K562 (cell line): Measurements from ENCODE around the gene LTA. TPM values are rescaled to one million over a fixed set of nuclear protein-coding genes. Genes with fewer than 3 reads are reported as not detected.

Experiments
- DIDO1 ChIP-seq: fragments of 450-650 bp; IDR thresholded peaks from 2 replicates; pipeline ENCODE4 v1.6.1; 2016; ENCODE audit warnings: low read depth, missing biosample characterization, missing genetic modification characterization
- EHMT2 ChIP-seq: fragments of 450-650 bp; IDR thresholded peaks from 2 replicates; pipeline ENCODE4 v1.6.1; 2018; ENCODE audit warnings: antibody characterized with exemption
- FOXA1 ChIP-seq: fragments of 450-650 bp; IDR thresholded peaks from 2 replicates; pipeline ENCODE4 v1.6.1; 2016; ENCODE audit warnings: mild to moderate bottlenecking, borderline replicate concordance
- NR2F6 ChIP-seq: fragments of 450-650 bp; formaldehyde crosslinking; IDR thresholded peaks from 2 replicates; pipeline ENCODE4 v1.4.0; 2020; ENCODE audit warnings: mild to moderate bottlenecking
- RBFOX2 ChIP-seq: fragments of 200-400 bp; formaldehyde crosslinking; IDR thresholded peaks from 2 replicates; pipeline ENCODE4 v1.6.1; 2017; ENCODE audit warnings: low read depth, mild to moderate bottlenecking, low read length, moderate library complexity
- RBM22 ChIP-seq: fragments of 200-400 bp; formaldehyde crosslinking; IDR thresholded peaks from 2 replicates; pipeline ENCODE4 v1.6.1; 2018; ENCODE audit warnings: low read length, low read depth; ENCODE audit not compliant: poor library complexity, severe bottlenecking
- SRSF1 ChIP-seq: fragments of 200-400 bp; formaldehyde crosslinking; IDR thresholded peaks from 2 replicates; pipeline ENCODE4 v1.6.1; 2017; ENCODE audit warnings: mild to moderate bottlenecking, low read depth, low read length, moderate library complexity
- polyA plus RNA-seq, 8 experiments: library from polyadenylated mRNA; depleted of rRNA in 4 of 8; stranded (reverse) in 5 of 8; unstranded in 3 of 8; fragments of >200 nt; fragmentation: Nextera tagmentation in 2 of 8; fragmentation: Illumina TruSeq in 1 of 8; extraction: Ambion mirVana in 2 of 8; extraction: Trizol in 1 of 8; gene quantifications; 2 replicates each; pipeline versions ENCODE4 v1.2.1 to v1.2.3, GENCODE V29; 2011 to 2014; ENCODE audit warnings: inconsistent platforms in 1 of 8, missing spikeins in 1 of 8
- total RNA-seq, 7 experiments: library from RNA; depleted of rRNA in 6 of 7; stranded (reverse); fragments of >200 nt in 6 of 7; fragmentation: Illumina TruSeq in 2 of 7; extraction: Trizol in 2 of 7; gene quantifications; 2 replicates each; pipeline versions ENCODE4 v1.2.1 to v1.2.3, GENCODE V29; 2011 to 2021; ENCODE audit warnings: low replicate concordance in 1 of 7
- TF ChIP-seq, protein P1 (sequence below), 2 experiments: IDR thresholded peaks; 2 replicates each; pipeline ENCODE4 v1.6.1; 2012; ENCODE audit warnings: improper control_type of control experiment in 2 of 2, low read depth in 2 of 2, low read length in 2 of 2, borderline replicate concordance in 1 of 2
- TF ChIP-seq, protein P2 (sequence below), 2 experiments: fragments of 450-650 bp; IDR thresholded peaks; 2 replicates each; pipeline ENCODE4 v1.6.1; 2016; ENCODE audit warnings: mild to moderate bottlenecking in 2 of 2, borderline replicate concordance in 1 of 2, low read depth in 1 of 2, moderate library complexity in 1 of 2
- TF ChIP-seq, protein P3 (sequence below): fragments of 450-650 bp; formaldehyde crosslinking; IDR thresholded peaks from 2 replicates; pipeline ENCODE4 v1.4.0; 2020; ENCODE audit warnings: mild to moderate bottlenecking

The LTA gene
- total and polyA plus RNA-seq, 9 of the 15 experiments (the other 6 are each of a cell fraction or from before 2014, with no cell fraction given): 0.80 TPM; not detected in 8

DNA sequence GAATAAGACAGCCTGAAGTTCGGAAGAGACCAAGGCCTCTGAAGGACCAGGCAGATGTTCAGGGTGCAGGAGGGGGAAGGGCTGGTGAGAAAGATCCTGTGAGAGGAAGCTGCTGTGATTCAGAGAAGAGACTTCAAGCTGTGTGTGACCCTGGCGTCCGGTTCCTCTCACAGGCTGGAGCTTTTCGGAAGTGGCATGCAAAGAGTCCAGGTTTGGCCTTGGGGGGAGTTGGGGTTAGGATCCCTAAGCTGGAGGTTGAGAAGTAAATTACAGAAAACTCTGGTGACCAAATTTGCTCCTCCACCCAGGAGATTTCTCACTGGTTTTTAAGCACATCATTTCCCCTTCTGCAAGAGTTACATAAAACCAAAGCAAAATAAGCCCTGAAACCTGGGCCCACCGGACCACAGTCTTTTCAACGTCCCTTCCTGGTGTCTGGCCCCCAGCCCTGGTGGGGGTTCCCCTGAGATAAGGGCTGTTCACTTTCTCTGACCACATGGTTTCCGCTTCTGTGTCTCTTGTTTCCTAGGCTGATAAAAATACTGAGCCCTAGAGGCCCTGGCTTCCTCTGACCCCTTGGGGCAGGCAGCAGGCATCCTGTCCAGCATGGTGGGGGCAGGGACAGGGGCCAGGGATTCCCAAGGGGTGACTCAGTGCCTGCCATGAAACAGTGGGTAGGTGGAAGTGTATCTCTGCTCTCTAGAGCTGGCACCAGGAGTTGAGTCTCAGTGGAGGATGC is 12.0 kb upstream of the LTA start (continued):
- TF ChIP-seq, protein P1, sequence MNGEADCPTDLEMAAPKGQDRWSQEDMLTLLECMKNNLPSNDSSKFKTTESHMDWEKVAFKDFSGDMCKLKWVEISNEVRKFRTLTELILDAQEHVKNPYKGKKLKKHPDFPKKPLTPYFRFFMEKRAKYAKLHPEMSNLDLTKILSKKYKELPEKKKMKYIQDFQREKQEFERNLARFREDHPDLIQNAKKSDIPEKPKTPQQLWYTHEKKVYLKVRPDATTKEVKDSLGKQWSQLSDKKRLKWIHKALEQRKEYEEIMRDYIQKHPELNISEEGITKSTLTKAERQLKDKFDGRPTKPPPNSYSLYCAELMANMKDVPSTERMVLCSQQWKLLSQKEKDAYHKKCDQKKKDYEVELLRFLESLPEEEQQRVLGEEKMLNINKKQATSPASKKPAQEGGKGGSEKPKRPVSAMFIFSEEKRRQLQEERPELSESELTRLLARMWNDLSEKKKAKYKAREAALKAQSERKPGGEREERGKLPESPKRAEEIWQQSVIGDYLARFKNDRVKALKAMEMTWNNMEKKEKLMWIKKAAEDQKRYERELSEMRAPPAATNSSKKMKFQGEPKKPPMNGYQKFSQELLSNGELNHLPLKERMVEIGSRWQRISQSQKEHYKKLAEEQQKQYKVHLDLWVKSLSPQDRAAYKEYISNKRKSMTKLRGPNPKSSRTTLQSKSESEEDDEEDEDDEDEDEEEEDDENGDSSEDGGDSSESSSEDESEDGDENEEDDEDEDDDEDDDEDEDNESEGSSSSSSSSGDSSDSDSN (IDR thresholded peaks at IDR 0.05; ENCODE audit: borderline replicate concordance in 1 of 2, low read depth in 2 of 2, low read length in 2 of 2): 0 out of 4 replicates have a peak, but pooled peaks of 1 of the 2 experiments have one; percentile 35
- TF ChIP-seq SRSF1 (no peak), DIDO1 (tag) (no peak), FOXA1 (no peak), RBM22 (no peak), RBFOX2 (no peak), EHMT2 (no peak), NR2F6 (CRISPR knock-in tag) (no peak)
- TF ChIP-seq, protein P2, sequence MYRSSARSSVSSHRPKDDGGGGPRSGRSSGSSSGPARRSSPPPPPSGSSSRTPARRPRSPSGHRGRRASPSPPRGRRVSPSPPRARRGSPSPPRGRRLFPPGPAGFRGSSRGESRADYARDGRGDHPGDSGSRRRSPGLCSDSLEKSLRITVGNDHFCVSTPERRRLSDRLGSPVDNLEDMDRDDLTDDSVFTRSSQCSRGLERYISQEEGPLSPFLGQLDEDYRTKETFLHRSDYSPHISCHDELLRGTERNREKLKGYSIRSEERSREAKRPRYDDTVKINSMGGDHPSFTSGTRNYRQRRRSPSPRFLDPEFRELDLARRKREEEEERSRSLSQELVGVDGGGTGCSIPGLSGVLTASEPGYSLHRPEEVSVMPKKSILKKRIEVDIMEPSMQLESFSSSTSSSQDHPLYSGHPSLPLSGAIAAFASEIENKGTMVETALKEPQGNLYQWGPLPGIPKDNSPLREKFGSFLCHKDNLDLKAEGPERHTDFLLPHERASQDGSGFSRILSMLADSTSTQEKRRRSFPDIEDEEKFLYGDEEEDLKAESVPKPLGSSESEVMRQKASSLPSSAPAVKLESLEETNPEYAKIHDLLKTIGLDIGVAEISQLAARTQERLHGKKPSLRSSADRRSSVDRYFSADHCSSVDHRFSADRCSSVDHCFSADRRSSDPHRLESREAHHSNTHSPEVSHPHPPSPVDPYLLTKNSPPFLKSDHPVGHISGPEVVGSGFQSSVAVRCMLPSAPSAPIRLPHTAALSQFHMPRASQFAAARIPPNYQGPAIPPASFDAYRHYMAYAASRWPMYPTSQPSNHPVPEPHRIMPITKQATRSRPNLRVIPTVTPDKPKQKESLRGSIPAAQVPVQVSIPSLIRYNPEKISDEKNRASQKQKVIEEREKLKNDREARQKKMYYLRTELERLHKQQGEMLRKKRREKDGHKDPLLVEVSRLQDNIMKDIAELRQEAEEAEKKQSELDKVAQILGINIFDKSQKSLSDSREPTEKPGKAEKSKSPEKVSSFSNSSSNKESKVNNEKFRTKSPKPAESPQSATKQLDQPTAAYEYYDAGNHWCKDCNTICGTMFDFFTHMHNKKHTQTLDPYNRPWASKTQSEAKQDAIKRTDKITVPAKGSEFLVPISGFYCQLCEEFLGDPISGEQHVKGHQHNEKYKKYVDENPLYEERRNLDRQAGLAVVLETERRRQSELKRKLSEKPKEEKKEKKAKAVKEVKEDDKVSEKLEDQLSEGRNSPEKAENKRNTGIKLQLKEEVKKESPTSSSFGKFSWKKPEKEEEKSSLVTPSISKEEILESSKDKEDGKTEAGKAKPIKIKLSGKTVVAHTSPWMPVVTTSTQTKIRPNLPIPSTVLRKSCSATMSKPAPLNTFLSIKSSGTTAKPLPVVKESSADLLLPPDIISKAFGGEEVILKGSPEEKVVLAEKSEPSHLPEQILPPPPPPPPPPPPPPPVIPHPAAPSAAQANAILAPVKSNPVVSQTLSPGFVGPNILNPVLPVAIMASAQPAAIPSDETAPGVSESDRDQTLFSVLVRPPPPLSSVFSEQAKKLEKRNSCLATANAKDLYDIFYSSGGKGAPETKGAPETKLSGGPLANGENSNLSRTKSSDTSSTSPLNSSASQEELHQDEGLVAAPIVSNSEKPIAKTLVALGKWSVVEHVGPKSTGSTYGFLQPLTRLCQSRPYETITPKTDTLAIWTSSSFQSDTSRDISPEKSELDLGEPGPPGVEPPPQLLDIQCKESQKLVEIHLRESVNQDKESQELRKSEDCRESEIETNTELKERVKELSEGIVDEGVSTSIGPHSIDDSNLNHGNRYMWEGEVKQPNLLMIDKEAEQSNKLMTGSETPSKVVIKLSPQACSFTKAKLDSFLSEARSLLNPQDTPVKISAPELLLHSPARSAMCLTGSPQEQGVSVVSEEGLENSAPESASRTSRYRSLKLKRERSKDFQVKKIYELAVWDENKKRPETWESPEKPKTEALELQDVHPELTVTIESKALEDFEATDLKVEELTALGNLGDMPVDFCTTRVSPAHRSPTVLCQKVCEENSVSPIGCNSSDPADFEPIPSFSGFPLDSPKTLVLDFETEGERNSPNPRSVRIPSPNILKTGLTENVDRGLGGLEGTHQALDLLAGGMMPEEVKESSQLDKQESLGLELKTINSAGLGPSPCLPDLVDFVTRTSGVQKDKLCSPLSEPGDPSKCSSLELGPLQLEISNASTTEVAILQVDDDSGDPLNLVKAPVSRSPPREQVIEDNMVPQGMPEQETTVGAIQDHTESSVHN (IDR thresholded peaks at IDR 0.05; ENCODE audit: borderline replicate concordance in 1 of 2, low read depth in 1 of 2): no peak
- TF ChIP-seq, protein P3, sequence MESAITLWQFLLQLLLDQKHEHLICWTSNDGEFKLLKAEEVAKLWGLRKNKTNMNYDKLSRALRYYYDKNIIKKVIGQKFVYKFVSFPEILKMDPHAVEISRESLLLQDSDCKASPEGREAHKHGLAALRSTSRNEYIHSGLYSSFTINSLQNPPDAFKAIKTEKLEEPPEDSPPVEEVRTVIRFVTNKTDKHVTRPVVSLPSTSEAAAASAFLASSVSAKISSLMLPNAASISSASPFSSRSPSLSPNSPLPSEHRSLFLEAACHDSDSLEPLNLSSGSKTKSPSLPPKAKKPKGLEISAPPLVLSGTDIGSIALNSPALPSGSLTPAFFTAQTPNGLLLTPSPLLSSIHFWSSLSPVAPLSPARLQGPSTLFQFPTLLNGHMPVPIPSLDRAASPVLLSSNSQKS: no peak
